ENCODE measurements around the gene MAP4K3.

MAP4K3 gene

DNA sequence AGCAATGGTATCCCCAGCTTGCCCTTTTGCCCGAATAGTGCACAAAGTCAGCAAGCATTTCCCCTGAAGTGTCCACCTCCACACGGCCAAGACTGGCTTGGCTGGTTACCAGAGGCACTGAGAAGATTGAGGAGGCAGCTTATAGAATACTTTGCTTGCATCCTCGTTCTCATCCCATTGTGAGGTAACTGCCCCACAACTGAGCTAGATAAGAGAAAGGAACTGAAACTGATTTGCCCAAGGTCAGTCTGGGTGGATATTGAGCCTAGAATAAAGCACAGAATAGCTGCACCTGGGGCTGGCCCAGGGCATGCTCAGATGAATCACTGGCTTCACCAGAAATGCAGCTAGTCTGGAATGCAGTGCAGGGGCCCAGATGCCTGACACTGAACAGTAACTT is 32.7 kb upstream of the MAP4K3 start:
- no peak for TF ChIP-seq POLR2AphosphoS5 (IDR thresholded peaks at IDR 0.05; ENCODE audit: low read depth, low read length)
- no peak for TF ChIP-seq FOXP2 (optimal IDR thresholded peaks at IDR 0.05; ENCODE audit: borderline replicate concordance, extremely low read depth, extremely low read length, insufficient read depth)
- no peak for TF ChIP-seq SIN3A (IDR thresholded peaks at IDR 0.05; ENCODE audit: borderline replicate concordance, insufficient read depth, low read length)
- TF ChIP-seq TAF1 (IDR thresholded peaks at IDR 0.05; ENCODE audit: borderline replicate concordance, insufficient read depth, low read length) = no peak
- no peak for TF ChIP-seq REST (IDR thresholded peaks at IDR 0.05; ENCODE audit: insufficient read depth in 1 of 2, low read depth in 2 of 2, low read length in 2 of 2)

GRCh38 chr2:39468579-39469451 is 31.7 kb upstream of the MAP4K3 start:
- TF ChIP-seq SIN3A (IDR thresholded peaks at IDR 0.05; ENCODE audit: borderline replicate concordance, insufficient read depth, low read length) (no peak), FOXP2 (optimal IDR thresholded peaks at IDR 0.05; ENCODE audit: borderline replicate concordance, extremely low read depth, extremely low read length, insufficient read depth) (no peak), POLR2AphosphoS5 (IDR thresholded peaks at IDR 0.05; ENCODE audit: low read depth, low read length) (no peak), TAF1 (IDR thresholded peaks at IDR 0.05; ENCODE audit: borderline replicate concordance, insufficient read depth, low read length) (no peak), REST (IDR thresholded peaks at IDR 0.05; ENCODE audit: insufficient read depth in 1 of 2, low read depth in 2 of 2, low read length in 2 of 2) (no peak)

DNA sequence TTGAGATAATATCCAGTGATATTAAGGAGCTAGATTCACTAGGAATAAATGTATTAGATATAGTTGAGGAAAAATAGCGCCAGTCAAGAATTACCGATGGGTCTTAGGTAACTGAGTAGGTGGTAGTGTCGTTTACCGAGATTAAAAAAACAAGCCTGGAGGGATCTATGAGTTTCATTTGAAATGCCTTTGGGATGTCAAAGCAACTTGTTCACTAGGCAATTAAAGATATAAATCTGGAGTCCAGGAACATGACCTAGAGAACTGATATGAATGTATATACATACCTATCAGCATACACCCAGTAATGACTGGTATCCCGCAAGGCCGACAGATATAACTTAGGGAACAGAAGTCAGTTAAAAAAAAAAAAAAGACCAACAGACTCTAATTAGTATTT is 29.2 kb upstream of the MAP4K3 start:
- no peak for TF ChIP-seq TAF1 (IDR thresholded peaks at IDR 0.05; ENCODE audit: borderline replicate concordance, insufficient read depth, low read length)

GRCh38 chr2:39464864-39465263 is 27.8 kb upstream of the MAP4K3 start:
- TF ChIP-seq REST (IDR thresholded peaks at IDR 0.05; ENCODE audit: insufficient read depth in 1 of 2, low read depth in 2 of 2, low read length in 2 of 2) (no peak), TAF1 (IDR thresholded peaks at IDR 0.05; ENCODE audit: borderline replicate concordance, insufficient read depth, low read length) (no peak), POLR2AphosphoS5 (IDR thresholded peaks at IDR 0.05; ENCODE audit: low read depth, low read length) (no peak), SIN3A (IDR thresholded peaks at IDR 0.05; ENCODE audit: borderline replicate concordance, insufficient read depth, low read length) (no peak), FOXP2 (optimal IDR thresholded peaks at IDR 0.05; ENCODE audit: borderline replicate concordance, extremely low read depth, extremely low read length, insufficient read depth) (no peak)

- TF ChIP-seq FOXP2 (optimal IDR thresholded peaks at IDR 0.05; ENCODE audit: borderline replicate concordance, extremely low read depth, extremely low read length, insufficient read depth) (no peak), REST (IDR thresholded peaks at IDR 0.05; ENCODE audit: insufficient read depth in 1 of 2, low read depth in 2 of 2, low read length in 2 of 2) (no peak)
These were observed 18.7 kb upstream of the MAP4K3 start for GRCh38 chr2:39455826-39456225.
